Femur (tissue), 1 donor: ENCODE measurements around the gene BCAS4.
"Not testable (repeated sequence)": the region's sequence is repeated elsewhere in the genome, so short reads cannot be mapped to it uniquely, and the experiment has no call there.

Experiments used
- DNase-seq: peaks from one replicate; pipeline ENCODE4 v3.0.0-alpha.2; 2017

The BCAS4 gene

GRCh38 chr20:50771419-50772080 lies 23.3 kb upstream of the BCAS4 start:
- not testable (repeated sequence) for DNase-seq

- no peak for DNase-seq
Measured at GRCh38 chr20:50772420-50773185, 22.3 kb upstream of the BCAS4 start.

- no peak for DNase-seq
Measured at GRCh38 chr20:50774515-50774914, 20.3 kb upstream of the BCAS4 start.

GRCh38 chr20:50776122-50776817 lies 18.6 kb upstream of the BCAS4 start:
- DNase-seq = no peak

GRCh38 chr20:50777373-50777772 lies 17.5 kb upstream of the BCAS4 start:
- no peak for DNase-seq

GRCh38 chr20:50778994-50779393 lies 15.9 kb upstream of the BCAS4 start:
- DNase-seq = not testable (repeated sequence)

- DNase-seq = no peak
Measured at GRCh38 chr20:50783390-50783789, 11.5 kb upstream of the BCAS4 start.

- no peak for DNase-seq
Measured at GRCh38 chr20:50783903-50784302, 11.0 kb upstream of the BCAS4 start.

GRCh38 chr20:50784464-50784863 lies 10.4 kb upstream of the BCAS4 start:
- no peak for DNase-seq

GRCh38 chr20:50786703-50787102 lies 8.2 kb upstream of the BCAS4 start:
- DNase-seq = no peak

- no peak for DNase-seq
Measured at GRCh38 chr20:50787181-50787580, 7.7 kb upstream of the BCAS4 start.

GRCh38 chr20:50788045-50788991 lies 6.5 kb upstream of the BCAS4 start:
- DNase-seq = peak; percentile 66

GRCh38 chr20:50789968-50790650 lies 4.8 kb upstream of the BCAS4 start:
- DNase-seq = peak; percentile 28

GRCh38 chr20:50790651-50791277 lies 4.1 kb upstream of the BCAS4 start:
- peak; percentile 94 for DNase-seq

GRCh38 chr20:50792708-50793574 lies 1.9 kb upstream of the BCAS4 start:
- DNase-seq = no peak

GRCh38 chr20:50793575-50794016 lies 1.3 kb upstream of the BCAS4 start:
- not testable (repeated sequence) for DNase-seq

- DNase-seq = no peak
Measured at GRCh38 chr20:50794181-50794845, 548 bp upstream of the BCAS4 start.

- DNase-seq = no peak
Measured at GRCh38 chr20:50797142-50797541, 2.3 kb downstream of the BCAS4 start.

GRCh38 chr20:50798650-50799049 lies 3.8 kb downstream of the BCAS4 start:
- no peak for DNase-seq
